Measurements from ENCODE around the gene ATAD3C.

DNA sequence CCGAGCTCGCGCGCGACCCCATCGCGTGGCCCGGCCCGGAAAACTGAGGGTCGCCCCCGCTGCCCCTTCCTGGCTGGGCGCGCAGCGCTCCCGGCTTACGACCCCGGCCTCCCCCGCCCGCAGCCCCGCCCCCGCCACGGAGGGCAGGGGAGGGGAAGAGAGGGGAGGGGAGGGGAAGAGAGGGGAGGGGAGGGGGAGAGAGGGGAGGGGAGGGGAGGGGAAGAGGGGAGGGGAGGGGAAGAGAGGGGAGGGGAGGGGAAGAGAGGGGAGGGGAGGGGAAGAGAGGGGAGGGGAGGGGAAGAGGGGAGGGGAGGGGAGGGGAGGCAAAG lies 21.7 kb upstream of the ATAD3C start:
- TF ChIP-seq EZH2 (IDR thresholded peaks at IDR 0.05; ENCODE audit: low read length, unreplicated experiment) (no peak), EZH2phosphoT487 (IDR thresholded peaks at IDR 0.05; ENCODE audit: borderline replicate concordance, low read length) (no peak)
- TF ChIP-seq, protein P1, sequence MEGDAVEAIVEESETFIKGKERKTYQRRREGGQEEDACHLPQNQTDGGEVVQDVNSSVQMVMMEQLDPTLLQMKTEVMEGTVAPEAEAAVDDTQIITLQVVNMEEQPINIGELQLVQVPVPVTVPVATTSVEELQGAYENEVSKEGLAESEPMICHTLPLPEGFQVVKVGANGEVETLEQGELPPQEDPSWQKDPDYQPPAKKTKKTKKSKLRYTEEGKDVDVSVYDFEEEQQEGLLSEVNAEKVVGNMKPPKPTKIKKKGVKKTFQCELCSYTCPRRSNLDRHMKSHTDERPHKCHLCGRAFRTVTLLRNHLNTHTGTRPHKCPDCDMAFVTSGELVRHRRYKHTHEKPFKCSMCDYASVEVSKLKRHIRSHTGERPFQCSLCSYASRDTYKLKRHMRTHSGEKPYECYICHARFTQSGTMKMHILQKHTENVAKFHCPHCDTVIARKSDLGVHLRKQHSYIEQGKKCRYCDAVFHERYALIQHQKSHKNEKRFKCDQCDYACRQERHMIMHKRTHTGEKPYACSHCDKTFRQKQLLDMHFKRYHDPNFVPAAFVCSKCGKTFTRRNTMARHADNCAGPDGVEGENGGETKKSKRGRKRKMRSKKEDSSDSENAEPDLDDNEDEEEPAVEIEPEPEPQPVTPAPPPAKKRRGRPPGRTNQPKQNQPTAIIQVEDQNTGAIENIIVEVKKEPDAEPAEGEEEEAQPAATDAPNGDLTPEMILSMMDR (conservative IDR thresholded peaks at IDR 0.05; ENCODE audit: low read depth, low read length) = no peak

Data from PC-3 (cell line).